Kidney tubule cell (primary cell): Measurements from ENCODE around the gene SCYGR6.

ENCODE experiments used
- DNase-seq: peaks from one replicate; pipeline ENCODE4 v3.0.0-alpha.2; 2018; ENCODE audit warnings: low spot score

The SCYGR6 gene

DNA sequence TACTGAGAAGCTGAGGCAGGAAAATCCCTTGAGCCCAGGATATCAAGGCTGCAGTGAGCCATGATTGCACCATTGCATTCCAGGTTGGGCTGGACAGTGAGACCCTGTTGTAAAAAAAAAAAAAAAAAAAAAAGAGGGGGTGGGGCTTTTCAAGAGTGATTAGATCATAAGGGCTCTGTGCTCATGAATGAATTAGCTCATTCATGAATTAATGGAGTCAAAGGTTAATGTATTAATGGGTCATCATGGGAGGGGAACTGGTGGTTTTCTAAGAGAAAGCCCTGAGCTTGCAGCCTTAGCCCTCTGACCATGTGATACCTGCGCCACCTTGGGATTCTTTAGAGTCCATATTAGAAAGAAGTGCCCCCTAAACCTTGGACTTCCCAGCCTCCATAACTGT lies 11.3 kb downstream of the SCYGR6 start:
- no peak for DNase-seq

DNA sequence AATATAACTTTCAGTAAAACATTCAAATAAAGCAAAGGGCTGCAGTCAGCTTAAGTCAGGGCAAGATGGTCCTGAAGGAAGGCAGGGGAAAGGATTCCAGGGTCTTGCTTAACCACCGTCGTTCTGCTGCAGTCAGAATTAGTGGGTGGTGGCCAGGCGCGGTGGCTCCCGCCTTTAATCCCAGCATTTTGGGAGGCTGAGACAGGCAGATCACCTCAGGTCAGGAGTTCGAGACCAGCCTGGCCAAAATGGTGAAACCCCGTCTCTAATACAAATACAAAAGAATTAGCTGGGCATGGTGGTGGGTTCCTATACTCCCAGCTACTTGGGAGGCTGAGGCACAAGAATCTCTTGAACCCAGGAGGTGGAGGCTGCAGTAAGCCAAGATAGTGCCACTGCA lies 13.6 kb downstream of the SCYGR6 start:
- DNase-seq: no peak

DNA sequence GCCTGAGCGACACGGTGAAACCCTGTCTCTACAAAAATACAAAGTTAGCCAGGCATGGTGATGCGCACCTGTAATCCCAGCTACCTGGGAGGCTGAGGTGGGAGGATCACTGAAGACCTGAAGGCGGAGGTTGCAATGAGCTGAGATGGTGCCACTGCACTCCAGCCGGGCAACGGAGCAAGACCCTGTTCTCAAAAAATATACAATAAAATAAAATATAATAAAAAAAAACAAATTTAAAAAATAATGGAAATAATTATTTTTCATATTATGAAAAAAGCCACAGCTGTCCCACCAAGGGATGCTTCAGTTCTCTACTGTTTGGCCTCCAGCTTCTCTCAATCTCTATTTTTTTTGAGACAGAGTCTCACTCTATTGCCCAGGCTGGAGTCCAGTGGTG lies 17.2 kb downstream of the SCYGR6 start:
- DNase-seq: no peak

DNA sequence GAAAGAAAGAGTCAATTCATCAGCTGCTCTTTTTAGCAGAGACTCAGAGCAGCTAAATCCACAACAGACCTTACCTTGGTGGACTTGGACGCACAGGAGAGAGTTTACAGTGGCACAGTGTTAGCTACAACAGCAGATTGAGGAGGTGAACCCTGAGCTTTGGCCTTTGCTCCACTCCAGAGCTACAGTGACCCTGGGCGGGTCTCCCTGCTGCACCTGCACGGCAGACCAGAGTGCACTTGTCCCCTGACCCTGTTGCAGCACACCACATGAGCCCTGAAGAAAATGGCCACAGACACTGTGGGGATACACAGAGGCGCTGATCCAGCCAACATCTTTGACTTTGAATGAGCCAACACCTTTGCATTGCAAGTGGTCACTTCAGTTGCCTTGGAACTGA lies 17.7 kb downstream of the SCYGR6 start:
- no peak for DNase-seq

DNA sequence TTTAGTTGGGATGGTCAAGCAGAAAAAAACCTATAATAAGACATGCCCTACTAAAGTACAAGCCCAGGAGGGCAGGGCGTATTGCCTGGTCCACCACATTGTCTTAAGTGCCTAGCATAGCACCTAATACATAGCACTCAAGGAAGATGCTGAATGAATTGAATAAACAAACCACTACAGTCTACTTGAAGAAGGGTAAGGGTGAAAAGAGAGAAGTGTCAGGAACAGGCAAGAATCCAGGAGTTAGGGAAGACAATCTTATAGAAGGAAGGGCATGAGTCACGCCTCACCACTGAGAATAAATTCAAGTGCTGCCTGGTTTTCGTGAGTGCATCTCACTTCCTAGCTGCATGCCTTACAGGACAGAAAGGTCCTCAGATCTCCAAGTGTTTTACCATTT lies 20.6 kb downstream of the SCYGR6 start:
- peak; percentile 26 for DNase-seq

DNA sequence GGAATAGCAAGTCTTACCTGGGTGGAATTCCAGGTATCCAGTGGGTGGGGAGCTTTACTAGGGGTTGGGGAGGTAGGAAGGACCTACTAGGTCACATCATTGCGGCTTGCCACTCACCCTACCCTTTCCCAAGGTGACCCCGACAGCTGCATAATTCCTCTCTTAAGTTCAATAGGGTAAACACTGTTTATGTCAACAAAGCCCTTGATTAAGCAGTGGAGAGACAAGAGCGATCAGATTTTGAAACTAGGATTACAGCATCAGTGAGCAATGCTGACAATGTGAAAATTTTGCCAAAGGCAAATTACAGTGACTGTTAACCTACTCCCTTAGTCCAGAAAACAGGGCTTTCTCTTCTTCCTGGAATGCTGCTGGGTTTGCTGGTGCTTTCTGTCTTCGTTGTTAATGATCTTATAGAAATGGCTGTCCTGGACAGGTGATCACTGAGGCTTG lies 21.3 kb downstream of the SCYGR6 start:
- peak; percentile 70 for DNase-seq

DNA sequence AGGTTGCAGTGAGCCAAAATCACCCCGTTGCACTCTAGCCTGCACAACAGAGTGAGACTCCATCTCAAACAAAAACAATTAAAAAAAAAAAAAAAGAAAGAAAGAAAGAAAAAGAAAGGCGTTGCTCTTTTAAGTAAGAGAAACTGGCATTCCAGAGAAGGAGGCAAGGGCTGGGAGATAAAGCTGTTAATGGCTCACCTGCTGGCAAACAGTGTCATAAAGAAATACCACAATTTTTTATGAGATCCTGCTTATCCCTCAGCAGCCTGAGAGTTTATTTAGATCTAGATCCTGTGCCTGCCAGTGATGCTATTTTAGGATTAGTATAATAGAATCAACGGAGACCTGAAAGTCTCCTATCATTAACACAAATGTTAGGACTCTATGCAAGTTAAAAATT lies 23.0 kb downstream of the SCYGR6 start:
- DNase-seq: no peak

DNA sequence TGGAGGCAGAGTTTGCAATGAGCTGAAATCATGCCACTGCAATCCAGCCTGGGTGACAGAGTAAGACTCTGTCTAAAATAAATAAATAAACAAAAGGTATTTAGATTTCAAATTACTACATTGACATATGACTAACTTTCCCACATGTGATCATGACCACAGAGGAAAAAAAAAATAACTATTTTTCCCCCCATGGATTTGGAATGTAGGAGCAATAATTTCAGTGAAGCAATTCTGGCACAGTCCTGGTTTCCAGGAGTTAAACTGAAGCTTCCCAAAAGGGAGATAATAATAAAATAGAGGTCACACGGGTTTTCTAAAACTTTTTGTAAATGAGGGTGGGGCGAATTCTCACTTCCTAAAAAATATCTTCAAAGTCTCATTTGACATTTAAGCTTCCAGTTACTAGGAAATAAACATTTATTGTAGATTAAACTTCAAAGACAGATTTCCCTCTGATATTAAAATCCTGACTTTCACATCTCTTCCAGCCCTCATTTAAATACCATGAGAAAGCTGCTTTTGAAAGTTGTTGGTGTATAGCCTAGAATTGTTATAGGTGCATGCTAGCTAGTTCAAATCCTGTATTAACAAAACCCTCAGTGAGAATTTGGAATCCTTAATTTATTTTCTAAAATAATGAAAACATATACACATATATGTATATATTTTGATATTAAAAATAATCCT lies 27.4 kb downstream of the SCYGR6 start:
- no peak for DNase-seq

DNA sequence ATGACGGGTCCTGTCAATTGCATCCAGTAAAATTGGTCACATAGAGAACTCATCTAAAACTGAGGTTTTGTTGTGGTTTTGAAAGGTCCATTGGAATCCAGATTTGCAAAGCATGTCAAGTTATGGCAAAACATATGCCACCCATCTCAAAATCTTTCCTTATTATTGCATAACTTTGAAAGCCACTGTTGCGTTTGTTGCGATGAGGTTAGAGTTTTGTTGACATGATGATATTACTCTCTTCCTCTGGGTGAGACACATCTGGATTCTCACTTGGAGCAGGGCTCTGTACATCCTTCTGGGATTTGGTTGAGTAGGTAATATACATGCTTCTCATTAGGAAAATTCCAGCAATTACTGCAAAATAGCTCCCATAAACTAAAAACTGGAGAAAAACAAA lies 37.4 kb downstream of the SCYGR6 start:
- no peak for DNase-seq

DNA sequence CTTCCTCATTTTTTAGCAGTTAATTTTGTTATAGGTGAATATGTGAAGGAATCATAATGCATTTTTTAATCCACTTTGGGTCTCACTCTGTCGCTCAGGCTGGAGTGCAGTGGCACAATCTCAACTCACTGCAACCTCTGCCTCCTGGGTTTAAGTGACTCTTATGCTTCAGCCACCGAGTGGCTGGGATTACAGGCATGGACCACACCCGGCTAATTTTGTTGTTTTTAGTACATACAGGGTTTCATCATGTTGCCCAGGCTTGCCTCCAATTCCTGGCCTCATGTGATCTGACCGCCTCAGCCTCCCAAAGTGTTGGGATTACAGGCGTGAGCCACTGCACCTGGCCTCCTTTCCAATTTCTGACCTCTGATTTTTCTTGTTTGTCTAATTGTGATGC lies 40.3 kb downstream of the SCYGR6 start:
- DNase-seq: no peak

DNA sequence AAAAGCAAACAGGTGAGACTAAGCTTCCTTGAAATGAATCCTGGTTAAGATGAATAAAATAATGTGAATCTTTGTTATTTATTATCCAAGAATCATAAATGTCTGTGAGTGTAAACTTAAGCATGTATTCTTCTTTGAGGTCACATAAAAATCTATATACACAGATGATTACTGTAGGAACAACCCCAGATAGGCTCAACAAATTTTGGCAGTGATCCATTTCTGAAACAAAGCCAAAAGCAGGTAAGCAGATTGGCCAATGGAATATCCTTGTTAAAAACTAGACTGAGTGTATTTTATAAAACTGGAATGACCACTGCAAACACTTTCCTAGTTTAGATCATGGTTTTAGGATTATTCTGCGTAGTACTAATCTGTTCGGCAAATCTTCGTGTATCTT lies 46.6 kb downstream of the SCYGR6 start:
- DNase-seq: no peak

DNA sequence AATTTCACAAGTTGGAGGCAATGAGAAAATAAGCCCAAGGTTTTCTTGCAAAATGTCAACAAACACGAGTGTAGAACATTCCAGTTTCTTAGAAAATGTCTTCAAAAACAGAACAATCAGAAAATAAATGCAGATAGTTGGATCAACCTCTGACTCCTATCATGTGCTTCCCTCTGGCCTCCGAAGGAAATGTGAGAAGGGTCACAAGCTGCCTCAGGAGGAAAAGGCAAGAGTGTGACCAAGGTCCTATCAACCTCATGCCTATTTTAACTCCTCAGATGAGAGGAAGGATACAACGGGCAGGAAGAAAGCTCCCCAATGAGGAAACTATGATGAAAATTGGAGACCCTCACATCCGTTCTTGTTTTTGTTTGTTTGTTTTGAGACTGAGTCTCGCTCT lies 50.1 kb downstream of the SCYGR6 start:
- no peak for DNase-seq
